Measurements from ENCODE around the gene FOLR1. TPM values are rescaled to one million over a fixed set of nuclear protein-coding genes. Genes with fewer than 3 reads are reported as not detected.

Gene FOLR1
- total and polyA plus RNA-seq, 2 of the 4 experiments (the other 2 are of a cell fraction) = 0.24 TPM; not detected in 1

- TF ChIP-seq, protein P1, sequence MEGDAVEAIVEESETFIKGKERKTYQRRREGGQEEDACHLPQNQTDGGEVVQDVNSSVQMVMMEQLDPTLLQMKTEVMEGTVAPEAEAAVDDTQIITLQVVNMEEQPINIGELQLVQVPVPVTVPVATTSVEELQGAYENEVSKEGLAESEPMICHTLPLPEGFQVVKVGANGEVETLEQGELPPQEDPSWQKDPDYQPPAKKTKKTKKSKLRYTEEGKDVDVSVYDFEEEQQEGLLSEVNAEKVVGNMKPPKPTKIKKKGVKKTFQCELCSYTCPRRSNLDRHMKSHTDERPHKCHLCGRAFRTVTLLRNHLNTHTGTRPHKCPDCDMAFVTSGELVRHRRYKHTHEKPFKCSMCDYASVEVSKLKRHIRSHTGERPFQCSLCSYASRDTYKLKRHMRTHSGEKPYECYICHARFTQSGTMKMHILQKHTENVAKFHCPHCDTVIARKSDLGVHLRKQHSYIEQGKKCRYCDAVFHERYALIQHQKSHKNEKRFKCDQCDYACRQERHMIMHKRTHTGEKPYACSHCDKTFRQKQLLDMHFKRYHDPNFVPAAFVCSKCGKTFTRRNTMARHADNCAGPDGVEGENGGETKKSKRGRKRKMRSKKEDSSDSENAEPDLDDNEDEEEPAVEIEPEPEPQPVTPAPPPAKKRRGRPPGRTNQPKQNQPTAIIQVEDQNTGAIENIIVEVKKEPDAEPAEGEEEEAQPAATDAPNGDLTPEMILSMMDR (conservative IDR thresholded peaks at IDR 0.05; ENCODE audit: low read depth, low read length) = no peak
Measured at GRCh38 chr11:72238492-72239312, 46.8 kb downstream of the FOLR1 start (continued).

- ATAC-seq (ENCODE audit: low read depth) = peak; percentile 63
- no peak for TF ChIP-seq RFX5 (IDR thresholded peaks at IDR 0.05; ENCODE audit: low read depth, low read length)
- TF ChIP-seq, protein P1 (conservative IDR thresholded peaks at IDR 0.05; ENCODE audit: low read depth, low read length) = no peak
- TF ChIP-seq CHD1 (IDR thresholded peaks at IDR 0.05; ENCODE audit: low read depth, low read length) = no peak
- no peak for TF ChIP-seq SMC3 (IDR thresholded peaks at IDR 0.05; ENCODE audit: low read depth, low read length)
- TF ChIP-seq FOS (IDR thresholded peaks at IDR 0.05; ENCODE audit: low read depth, low read length) = no peak
- TF ChIP-seq NFE2L2 (IDR thresholded peaks at IDR 0.05; ENCODE audit: low read depth, low read length) = no peak
- TF ChIP-seq RCOR1 (IDR thresholded peaks at IDR 0.05; ENCODE audit: insufficient replicate concordance, low read length) = no peak
- TF ChIP-seq ELK1 (IDR thresholded peaks at IDR 0.05; ENCODE audit: borderline replicate concordance, low read depth, low read length) = no peak
Measured at GRCh38 chr11:72239313-72239848, 47.4 kb downstream of the FOLR1 start.

More at GRCh38 chr11:72239313-72239848, 47.4 kb downstream of the FOLR1 start:
- peak; percentile 38 for DNase-seq
- H3K27ac ChIP-seq (ENCODE audit: insufficient read depth, low read length) = no peak overlapping the region
- H2AFZ ChIP-seq (replicated peaks; ENCODE audit: low read length, poor library complexity) = peak overlapping the region; percentile 84
- no peak overlapping the region for H3K4me3 ChIP-seq (ENCODE audit: insufficient read depth, low read depth, low read length)
- H4K20me1 ChIP-seq (ENCODE audit: insufficient read depth, low read length) = peaks cover 37% of the 10 kb centered on the region
- no peak overlapping the region for H3K56ac ChIP-seq (ENCODE audit: extremely low read depth, insufficient read depth, low read length)
- peak overlapping the region; percentile 52; the same call in 1 of the 2 replicates for H2AK5ac ChIP-seq (ENCODE audit: low read depth, low read length)
- H3K4ac ChIP-seq (ENCODE audit: low read depth, low read length) = peak overlapping the region; percentile 8
- no peak overlapping the region for H4K91ac ChIP-seq (ENCODE audit: insufficient read depth, low read depth, low read length)
- no peak overlapping the region for H2BK20ac ChIP-seq (ENCODE audit: low read depth, low read length)
- ChIA-PET POLR2A (ENCODE audit: unreplicated experiment) (no interaction called here), CTCF (no interaction called here)
- no peak overlapping the region for H3K9ac ChIP-seq (ENCODE audit: low read depth, low read length)
- no peak overlapping the region for H3K14ac ChIP-seq (replicated peaks; ENCODE audit: low read depth, low read length)
- H3K27me3 ChIP-seq (ENCODE audit: control insufficient read depth, insufficient read depth, low read length) = peaks cover 39% of the 10 kb centered on the region
- H2AK9ac ChIP-seq (replicated peaks; ENCODE audit: low read depth, low read length, poor library complexity) = peak overlapping the region; percentile 94
- H3K9me1 ChIP-seq (ENCODE audit: insufficient read depth, low read length) = no peaks in the 10 kb centered on the region
- H4K8ac ChIP-seq (ENCODE audit: low read depth in 2 of 2, low read length in 2 of 2) = no peak overlapping the region; a peak in 1 of 4 replicates
- H3K4me1 ChIP-seq (ENCODE audit: control insufficient read depth, insufficient read depth, low read length) = peaks cover 2% of the 10 kb centered on the region; the same call in 1 of the 2 replicates
- WGBS, 2 experiments (ENCODE audit: extremely low coverage in 2 of 2, insufficient read length in 1 of 2) = 4% methylated on average over 11 of the region's 25 CpGs; no CpG with 5 or more reads in 1 of the 2 experiments
- peak overlapping the region; percentile 71 for H3K4me2 ChIP-seq (ENCODE audit: low read depth, low read length)
- H4K5ac ChIP-seq (ENCODE audit: low read depth, low read length) = no peak overlapping the region
- in situ Hi-C loops (cut with MboI; ENCODE audit: low sequenced_read_pairs) (loop anchor here (5.0 kb wide), 1 partner anchor 212 kb away; no protein-coding TSS in a partner anchor), dilution Hi-C loops (cut with HindIII; ENCODE audit: low sequenced_read_pairs, unreplicated experiment) (no loop called here), intact Hi-C loops (cut with micrococcal nuclease) (loop anchor here (2.0 kb wide), 2 partner anchors 113 to 191 kb away; no protein-coding TSS in a partner anchor)
- peaks cover 34% of the 10 kb centered on the region for H3K36me3 ChIP-seq (ENCODE audit: control insufficient read depth, insufficient read depth, low read length)
- H2BK15ac ChIP-seq (ENCODE audit: low read depth, low read length) = no peak overlapping the region
- H3K23ac ChIP-seq (ENCODE audit: low read depth, low read length) = peak overlapping the region; percentile 48; the same call in 1 of the 2 replicates
- no peak overlapping the region for H2BK5ac ChIP-seq (ENCODE audit: low read depth, low read length, poor library complexity, severe bottlenecking)
- H3K79me1 ChIP-seq (ENCODE audit: low read depth in 1 of 2, low read length in 2 of 2) = no peaks in the 10 kb centered on the region; a peak in 1 of 4 replicates
- no peak overlapping the region for H2BK120ac ChIP-seq (ENCODE audit: low read depth, low read length)
- no TSS peak for BruUV-seq (replicated peaks)
- H3K9me3 ChIP-seq (ENCODE audit: control insufficient read depth, insufficient read depth, low read length) = peaks cover 2% of the 10 kb centered on the region; the same call in 1 of the 2 replicates
- H3K18ac ChIP-seq (ENCODE audit: low read depth, low read length) = no peak overlapping the region

Measured in IMR-90 (cell line).